Testis (tissue), 3 donors: ENCODE data around the gene TGM3. TPM values are rescaled to one million over a fixed set of nuclear protein-coding genes. Genes with fewer than 3 reads are reported as not detected.

ENCODE experiments used
- DNase-seq: peaks from one replicate; pipeline ENCODE4 v3.0.0-alpha.2; 2019
- H3K27ac ChIP-seq, 2 donors: fragments of 200-600 bp; sonication (generic); one replicate each; pipeline ENCODE4 v1.5.1; 2019
- H3K27me3 ChIP-seq: fragments of 200-600 bp; sonication (generic); one replicate; pipeline ENCODE4 v1.5.1; 2019
- H3K36me3 ChIP-seq: fragments of 200-600 bp; sonication (generic); one replicate; pipeline ENCODE4 v1.5.1; 2017; ENCODE audit warnings: low read depth; ENCODE audit errors: missing control alignments
- H3K4me1 ChIP-seq: fragments of 200-600 bp; sonication (generic); one replicate; pipeline ENCODE4 v1.5.1; 2019
- H3K4me3 ChIP-seq, 2 donors: fragments of 200-600 bp; sonication (generic); one replicate each; pipeline ENCODE4 v1.5.1; 2017 to 2019
- H3K9me3 ChIP-seq: fragments of 200-600 bp; sonication (generic); one replicate; pipeline ENCODE4 v1.5.1; 2017
- POLR2A ChIP-seq: fragments of 450-650 bp; IDR thresholded peaks from one replicate; pipeline ENCODE4 v1.6.1; 2017; ENCODE audit warnings: antibody characterized with exemption, mild to moderate bottlenecking, moderate library complexity
- WGBS, 2 donors: methylation state at CpG; one replicate each; pipeline ENCODE4 v1.1.5; 2018; 5-methylcytosine and 5-hydroxymethylcytosine counted together
- intact Hi-C: fragments of 100-400 bp; cut with DNase I; formaldehyde crosslinking; loops from one replicate; pipeline ENCODE4 v1.15.1; 2023; ENCODE audit warnings: low total_unique reads
- polyA plus RNA-seq: library from polyadenylated mRNA; stranded (reverse); fragments of 350-450 nt; fragmentation: Illumina TruSeq; extraction: RNeasy Lipid Tissue Mini Kit (QIAGEN cat#74804); gene quantifications from one replicate; pipeline ENCODE4 v1.2.3, GENCODE V29; 2014; ENCODE audit warnings: low read depth, low replicate concordance; ENCODE audit not compliant: insufficient read depth
- total RNA-seq, 2 donors: library from RNA; depleted of rRNA; stranded (reverse); fragments of >200 nt; gene quantifications; one replicate each; pipeline ENCODE4 v1.2.3, GENCODE V29; 2016
- TF ChIP-seq, protein P1 (sequence below), 3 experiments: fragments of 450-650 bp in 2 of 3; fragments of 200-600 bp in 1 of 3; sonication (generic) in 1 of 3; IDR thresholded peaks; one replicate each; pipeline ENCODE4 v1.5.1; 2016 to 2019; ENCODE audit warnings: antibody characterized with exemption in 3 of 3, mild to moderate bottlenecking in 2 of 3, moderate library complexity in 1 of 3

Gene TGM3
- total and polyA plus RNA-seq, 3 donors from 2014 or later = 2.6 to 4.9 (median 3.1) TPM

DNA sequence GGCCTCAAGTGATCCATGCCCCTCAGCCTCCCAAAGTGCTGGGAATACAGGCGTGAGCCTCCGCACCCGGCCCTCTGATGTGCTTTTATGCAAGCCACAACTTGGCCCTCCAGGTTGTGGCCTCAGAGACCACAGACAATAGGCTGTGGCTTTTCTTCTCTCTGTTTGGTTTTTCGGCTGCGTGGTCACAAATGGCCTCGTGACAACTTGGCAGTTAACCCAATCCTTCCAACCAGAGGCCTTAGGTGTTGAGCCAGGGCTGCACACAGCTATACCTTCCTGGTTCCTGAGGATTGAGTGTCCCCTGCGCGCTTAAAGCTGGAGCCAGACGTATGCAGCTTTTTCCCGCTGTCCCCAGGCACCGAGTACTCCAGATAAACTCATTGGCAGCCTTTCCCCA is 6.3 kb upstream of the TGM3 start:
- H3K27me3 ChIP-seq = no peaks in the 10 kb centered on the region
- no peaks in the 10 kb centered on the region for H3K9me3 ChIP-seq
- DNase-seq = peak; percentile 12
- H3K27ac ChIP-seq = no peak overlapping the region
- intact Hi-C loops = no loop called here
- no peak for TF ChIP-seq POLR2A
- TF ChIP-seq, protein P1, sequence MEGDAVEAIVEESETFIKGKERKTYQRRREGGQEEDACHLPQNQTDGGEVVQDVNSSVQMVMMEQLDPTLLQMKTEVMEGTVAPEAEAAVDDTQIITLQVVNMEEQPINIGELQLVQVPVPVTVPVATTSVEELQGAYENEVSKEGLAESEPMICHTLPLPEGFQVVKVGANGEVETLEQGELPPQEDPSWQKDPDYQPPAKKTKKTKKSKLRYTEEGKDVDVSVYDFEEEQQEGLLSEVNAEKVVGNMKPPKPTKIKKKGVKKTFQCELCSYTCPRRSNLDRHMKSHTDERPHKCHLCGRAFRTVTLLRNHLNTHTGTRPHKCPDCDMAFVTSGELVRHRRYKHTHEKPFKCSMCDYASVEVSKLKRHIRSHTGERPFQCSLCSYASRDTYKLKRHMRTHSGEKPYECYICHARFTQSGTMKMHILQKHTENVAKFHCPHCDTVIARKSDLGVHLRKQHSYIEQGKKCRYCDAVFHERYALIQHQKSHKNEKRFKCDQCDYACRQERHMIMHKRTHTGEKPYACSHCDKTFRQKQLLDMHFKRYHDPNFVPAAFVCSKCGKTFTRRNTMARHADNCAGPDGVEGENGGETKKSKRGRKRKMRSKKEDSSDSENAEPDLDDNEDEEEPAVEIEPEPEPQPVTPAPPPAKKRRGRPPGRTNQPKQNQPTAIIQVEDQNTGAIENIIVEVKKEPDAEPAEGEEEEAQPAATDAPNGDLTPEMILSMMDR (IDR thresholded peaks at IDR 0.05) = no peak
- 38 to 42% methylated on average over 9 to 11 of the region's 11 CpGs for WGBS, 2 donors
- H3K36me3 ChIP-seq = no peaks in the 10 kb centered on the region
- H3K4me1 ChIP-seq = no peaks in the 10 kb centered on the region
- no peak overlapping the region for H3K4me3 ChIP-seq

DNA sequence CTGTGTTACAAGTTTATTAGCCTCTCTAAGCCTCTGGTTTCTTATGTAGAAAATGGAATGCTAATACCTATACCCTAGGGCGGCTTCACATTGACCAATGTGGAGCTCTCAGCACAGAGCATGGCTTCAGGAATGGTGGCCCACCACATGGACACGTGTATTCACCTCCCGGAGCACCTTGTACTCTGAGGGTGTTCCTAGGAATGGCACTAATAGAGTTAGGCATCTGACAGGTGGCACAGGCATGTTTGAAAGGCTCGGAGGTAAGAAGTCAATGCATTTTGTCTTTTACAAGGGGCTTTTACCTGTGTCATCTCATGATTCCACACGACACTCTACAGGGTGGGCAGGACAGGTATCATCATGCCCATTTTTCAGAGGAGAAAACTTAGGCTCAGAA is 5.3 kb upstream of the TGM3 start:
- no peak for DNase-seq
- WGBS, 2 donors = 96 to 97% methylated on average over 5 of the region's 5 CpGs

DNA sequence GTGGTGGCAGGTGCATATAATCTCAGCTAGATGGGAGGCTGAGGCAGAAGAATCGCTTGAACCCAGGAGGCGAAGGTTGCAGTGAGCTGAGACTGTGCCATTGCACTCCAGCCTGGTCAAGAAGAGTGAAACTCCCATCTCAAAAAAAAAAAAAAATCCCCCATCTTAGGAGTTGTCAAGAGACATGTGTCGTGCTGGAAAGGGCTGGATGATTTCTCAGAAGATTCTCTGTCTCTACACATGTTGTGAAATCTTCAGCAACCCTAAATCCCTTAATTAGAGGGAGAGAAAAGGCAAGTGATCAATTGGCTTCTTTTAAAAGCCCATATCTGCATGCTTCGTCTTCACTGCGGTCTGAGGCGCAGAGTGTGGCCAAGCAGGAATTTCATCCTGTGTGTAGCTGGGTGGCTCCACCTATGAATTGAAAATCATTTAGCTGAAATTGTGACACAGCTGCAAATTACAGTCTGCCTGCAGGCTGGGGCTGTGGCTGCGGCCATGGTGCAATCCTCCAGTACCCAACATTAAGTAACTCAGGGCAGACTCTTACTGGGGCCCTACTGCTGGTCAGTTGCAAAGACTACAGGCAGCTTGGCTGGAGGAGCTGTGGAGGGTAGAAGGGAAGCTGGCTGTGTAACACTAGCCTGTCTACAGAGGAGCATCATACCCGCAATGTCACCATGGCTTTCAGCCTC is 3.2 kb upstream of the TGM3 start:
- WGBS, 2 donors = 92 to 95% methylated on average over 8 of the region's 8 CpGs
- Histone ChIP-seq H3K4me3 (no peak overlapping the region), H3K9me3 (no peaks in the 10 kb centered on the region), H3K4me1 (no peaks in the 10 kb centered on the region), H3K27me3 (no peaks in the 10 kb centered on the region), H3K27ac (no peak overlapping the region), H3K36me3 (no peaks in the 10 kb centered on the region)
- no peak for DNase-seq
- intact Hi-C loops = no loop called here
- TF ChIP-seq, protein P1 (IDR thresholded peaks at IDR 0.05) = no peak
- no peak for TF ChIP-seq POLR2A

More for the DNA sequence above, 5.3 kb upstream of the TGM3 start:
- intact Hi-C loops = no loop called here
- Histone ChIP-seq H3K36me3 (no peaks in the 10 kb centered on the region), H3K27me3 (no peaks in the 10 kb centered on the region), H3K9me3 (no peaks in the 10 kb centered on the region), H3K4me3 (no peak overlapping the region), H3K27ac (no peak overlapping the region), H3K4me1 (no peaks in the 10 kb centered on the region)
- no peak for TF ChIP-seq POLR2A
- TF ChIP-seq, protein P1 (IDR thresholded peaks at IDR 0.05) = no peak

DNA sequence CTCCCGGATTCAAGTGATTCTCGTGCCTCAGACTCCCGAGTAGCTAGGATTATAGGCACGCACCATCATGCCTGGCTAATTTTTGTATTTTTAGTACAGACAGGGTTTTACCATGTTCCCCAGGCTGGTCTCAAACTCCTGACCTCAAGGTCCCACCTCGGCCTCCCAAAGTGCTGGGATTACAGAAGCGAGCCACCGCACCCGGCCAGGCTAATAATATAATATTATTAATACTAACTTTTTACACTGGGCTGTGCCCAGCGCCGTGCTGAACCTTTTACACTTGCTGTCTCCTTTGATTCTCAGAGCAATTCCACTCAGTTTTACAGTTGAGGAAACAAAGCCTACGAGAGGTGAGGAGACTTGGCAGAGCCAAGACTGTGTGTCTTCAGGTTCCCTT is 2.3 kb upstream of the TGM3 start:
- no peak for TF ChIP-seq POLR2A
- TF ChIP-seq, protein P1 (IDR thresholded peaks at IDR 0.05) = no peak
- no peaks in the 10 kb centered on the region for H3K9me3 ChIP-seq
- H3K4me3 ChIP-seq = no peak overlapping the region
- intact Hi-C loops = no loop called here
- no peaks in the 10 kb centered on the region for H3K36me3 ChIP-seq
- DNase-seq = no peak
- H3K4me1 ChIP-seq = no peaks in the 10 kb centered on the region
- WGBS, 2 donors = 89 to 93% methylated on average over 11 of the region's 11 CpGs
- no peaks in the 10 kb centered on the region for H3K27me3 ChIP-seq
- no peak overlapping the region for H3K27ac ChIP-seq

DNA sequence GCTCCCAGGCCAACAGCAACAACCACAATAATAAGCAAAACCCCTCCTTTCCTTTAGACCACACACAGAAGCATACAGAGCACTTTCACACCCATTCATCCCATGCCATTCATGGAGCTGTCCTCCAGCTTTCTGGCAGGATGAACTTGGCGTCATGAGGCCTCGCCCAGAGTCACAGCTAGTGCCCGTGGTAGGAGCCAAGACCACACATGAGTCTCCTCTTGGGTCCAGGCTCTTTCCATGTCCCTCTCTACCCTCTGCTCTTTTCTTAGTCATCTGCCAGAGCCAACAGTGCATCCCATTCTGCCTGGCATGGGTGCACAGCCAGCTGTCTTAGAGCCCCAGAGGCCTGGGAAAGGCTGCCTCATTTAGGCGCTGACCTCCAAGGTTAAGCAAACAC is 1.8 kb upstream of the TGM3 start:
- no peaks in the 10 kb centered on the region for H3K27me3 ChIP-seq
- H3K9me3 ChIP-seq = no peaks in the 10 kb centered on the region
- no peaks in the 10 kb centered on the region for H3K4me1 ChIP-seq
- WGBS, 2 donors = 88 to 92% methylated on average over 4 of the region's 4 CpGs
- no peak for DNase-seq
- H3K36me3 ChIP-seq = no peaks in the 10 kb centered on the region
- no peak for TF ChIP-seq POLR2A
- TF ChIP-seq, protein P1 (IDR thresholded peaks at IDR 0.05) = no peak
- no peak overlapping the region for H3K4me3 ChIP-seq
- intact Hi-C loops = no loop called here
- H3K27ac ChIP-seq = no peak overlapping the region
